HepG2 (cell line): ENCODE data around the gene INO80B. TPM values are rescaled to one million over a fixed set of nuclear protein-coding genes. Genes with fewer than 3 reads are reported as not detected.

Source experiments
- ASH2L ChIP-seq: fragments of 300-600, 200-600 bp; sonication (generic); IDR thresholded peaks from 2 replicates; pipeline ENCODE4 v1.7.0; 2017; ENCODE audit warnings: low read depth, mild to moderate bottlenecking, moderate library complexity, mixed read lengths, low read length; ENCODE audit not compliant: insufficient read length
- ATRX ChIP-seq: sonication (generic); formaldehyde crosslinking; IDR thresholded peaks from 2 replicates; pipeline ENCODE4 v1.4.0; 2020; ENCODE audit warnings: missing genetic modification reagents, borderline replicate concordance
- BRCA1 ChIP-seq: sonication (generic); formaldehyde crosslinking; IDR thresholded peaks from 2 replicates; pipeline ENCODE4 v1.4.0; 2020; ENCODE audit warnings: missing genetic modification reagents
- FOXK2 ChIP-seq: fragments of 450-650 bp; IDR thresholded peaks from 2 replicates; pipeline ENCODE4 v1.6.1; 2016
- MEIS2 ChIP-seq: sonication (generic); formaldehyde crosslinking; IDR thresholded peaks from 2 replicates; pipeline ENCODE4 v1.9.0; 2021; ENCODE audit warnings: mild to moderate bottlenecking, missing genetic modification reagents
- MYNN ChIP-seq: sonication (generic); formaldehyde crosslinking; IDR thresholded peaks from 2 replicates; pipeline ENCODE4 v1.4.0; 2020; ENCODE audit warnings: mild to moderate bottlenecking, low read depth, missing genetic modification reagents
- NFIB ChIP-seq: sonication (generic); formaldehyde crosslinking; IDR thresholded peaks from 2 replicates; pipeline ENCODE4 v1.9.0; 2021; ENCODE audit warnings: missing genetic modification reagents, mild to moderate bottlenecking, borderline replicate concordance
- PHF8 ChIP-seq: sonication (generic); formaldehyde crosslinking; IDR thresholded peaks from 2 replicates; pipeline ENCODE4 v1.5.0; 2020; ENCODE audit warnings: missing genetic modification reagents
- SMYD3 ChIP-seq: sonication (generic); formaldehyde crosslinking; IDR thresholded peaks from 2 replicates; pipeline ENCODE4 v1.8.1; 2023; ENCODE audit warnings: mild to moderate bottlenecking, missing genetic modification reagents
- STAG1 ChIP-seq: sonication (generic); formaldehyde crosslinking; IDR thresholded peaks from 2 replicates; pipeline ENCODE4 v1.4.0; 2020; ENCODE audit warnings: missing genetic modification reagents
- ZFP36 ChIP-seq: fragments of 150-350 bp; IDR thresholded peaks from 2 replicates; pipeline ENCODE4 v1.6.1; 2018; ENCODE audit warnings: borderline replicate concordance, low read length, low read depth; ENCODE audit not compliant: partially characterized antibody
- ZNF432 ChIP-seq: sonication (generic); formaldehyde crosslinking; IDR thresholded peaks from 2 replicates; pipeline ENCODE4 v1.5.0; 2020; ENCODE audit warnings: missing genetic modification reagents, mild to moderate bottlenecking, borderline replicate concordance
- ZNF564 ChIP-seq: sonication (generic); formaldehyde crosslinking; IDR thresholded peaks from 2 replicates; pipeline ENCODE4 v1.8.1; 2023; ENCODE audit warnings: mild to moderate bottlenecking, missing genetic modification reagents
- polyA plus RNA-seq, 8 experiments: library from polyadenylated mRNA; depleted of rRNA in 3 of 8; stranded (reverse) in 7 of 8; unstranded in 1 of 8; fragments of >200 nt; fragmentation: Illumina TruSeq in 4 of 8; extraction: Trizol in 4 of 8; gene quantifications; 2 replicates each; pipeline versions ENCODE4 v1.2.1 to v1.2.3, GENCODE V29; 2011 to 2016; ENCODE audit warnings: low read depth in 4 of 8, missing spikeins in 1 of 8, mixed read lengths in 1 of 8; ENCODE audit not compliant: insufficient read depth in 1 of 8
- total RNA-seq, 5 experiments: library from RNA; depleted of rRNA; stranded (reverse); fragments of >200 nt; fragmentation: Illumina TruSeq; extraction: Trizol; gene quantifications; 2 replicates each; pipeline ENCODE4 v1.2.3, GENCODE V29; 2016; ENCODE audit warnings: low read depth in 1 of 5
- TF ChIP-seq, protein P1 (sequence below): sonication (generic); formaldehyde crosslinking; conservative IDR thresholded peaks from 2 replicates; pipeline ENCODE4 v1.4.0; 2020; ENCODE audit warnings: missing genetic modification reagents
- TF ChIP-seq, protein P2 (sequence below): sonication (generic); formaldehyde crosslinking; IDR thresholded peaks from 2 replicates; pipeline ENCODE4 v1.4.0; 2020; ENCODE audit warnings: missing genetic modification reagents, borderline replicate concordance
- TF ChIP-seq, protein P3 (sequence below): IDR thresholded peaks from 2 replicates; pipeline ENCODE4 v1.6.1; 2016; ENCODE audit warnings: mild to moderate bottlenecking
- TF ChIP-seq, protein P4 (sequence below): sonication (generic); formaldehyde crosslinking; IDR thresholded peaks from 2 replicates; pipeline ENCODE4 v1.8.0; 2023; ENCODE audit warnings: mild to moderate bottlenecking, missing genetic modification reagents
- TF ChIP-seq, protein P5 (sequence below): sonication (generic); formaldehyde crosslinking; IDR thresholded peaks from 2 replicates; pipeline ENCODE4 v1.5.0; 2020; ENCODE audit warnings: mild to moderate bottlenecking, low read depth, missing genetic modification reagents, borderline replicate concordance
- TF ChIP-seq, protein P6 (sequence below): sonication (generic); formaldehyde crosslinking; IDR thresholded peaks from 2 replicates; pipeline ENCODE4 v1.4.0; 2020; ENCODE audit warnings: missing genetic modification reagents

Gene INO80B
- total and polyA plus RNA-seq, 2 of the 13 experiments (the other 11 are each of a cell fraction or from before 2014, with no cell fraction given) = 6.2 to 14.5 TPM

DNA sequence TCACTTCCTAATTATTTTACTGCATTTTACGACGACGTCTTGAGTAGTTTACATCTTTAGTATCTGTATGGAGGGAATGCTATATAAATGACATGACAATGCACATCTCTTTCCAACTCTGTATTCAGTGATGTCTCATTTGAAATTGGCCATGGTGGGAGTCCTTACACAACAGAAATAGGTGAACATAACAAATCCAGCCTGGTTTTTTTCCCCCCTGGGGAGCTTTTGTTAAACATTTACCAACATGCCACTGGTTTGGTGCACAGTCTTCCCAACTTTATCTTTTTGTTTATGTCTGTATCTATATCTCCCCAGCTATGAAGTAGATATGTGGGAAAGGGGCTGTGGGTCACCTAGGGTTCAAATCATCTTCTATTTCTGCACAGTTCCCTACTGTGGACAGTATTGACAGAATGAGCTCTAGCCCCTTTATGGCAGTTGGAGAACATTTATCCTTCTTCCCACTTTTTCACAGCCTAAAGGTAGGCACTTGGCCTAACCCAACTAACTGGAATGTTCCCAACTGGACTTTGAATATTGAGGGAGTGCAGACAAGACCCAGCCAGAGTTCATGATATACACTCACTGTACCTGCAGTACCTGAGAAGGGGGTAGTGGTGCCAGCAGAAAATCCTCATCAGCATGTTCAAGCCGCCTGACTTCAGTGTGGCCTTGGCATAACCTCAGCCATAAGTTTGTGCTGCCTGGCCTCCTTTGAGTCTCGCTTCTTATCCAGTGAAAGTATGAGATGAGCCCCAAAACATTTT is 7.5 kb upstream of the INO80B start (continued):
- TF ChIP-seq, protein P1, sequence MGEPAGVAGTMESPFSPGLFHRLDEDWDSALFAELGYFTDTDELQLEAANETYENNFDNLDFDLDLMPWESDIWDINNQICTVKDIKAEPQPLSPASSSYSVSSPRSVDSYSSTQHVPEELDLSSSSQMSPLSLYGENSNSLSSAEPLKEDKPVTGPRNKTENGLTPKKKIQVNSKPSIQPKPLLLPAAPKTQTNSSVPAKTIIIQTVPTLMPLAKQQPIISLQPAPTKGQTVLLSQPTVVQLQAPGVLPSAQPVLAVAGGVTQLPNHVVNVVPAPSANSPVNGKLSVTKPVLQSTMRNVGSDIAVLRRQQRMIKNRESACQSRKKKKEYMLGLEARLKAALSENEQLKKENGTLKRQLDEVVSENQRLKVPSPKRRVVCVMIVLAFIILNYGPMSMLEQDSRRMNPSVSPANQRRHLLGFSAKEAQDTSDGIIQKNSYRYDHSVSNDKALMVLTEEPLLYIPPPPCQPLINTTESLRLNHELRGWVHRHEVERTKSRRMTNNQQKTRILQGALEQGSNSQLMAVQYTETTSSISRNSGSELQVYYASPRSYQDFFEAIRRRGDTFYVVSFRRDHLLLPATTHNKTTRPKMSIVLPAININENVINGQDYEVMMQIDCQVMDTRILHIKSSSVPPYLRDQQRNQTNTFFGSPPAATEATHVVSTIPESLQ (CRISPR knock-in tag) = no peak
- TF ChIP-seq FOXK2 = no peak
- TF ChIP-seq ZNF432 (CRISPR knock-in tag) = no peak
- TF ChIP-seq, protein P2, sequence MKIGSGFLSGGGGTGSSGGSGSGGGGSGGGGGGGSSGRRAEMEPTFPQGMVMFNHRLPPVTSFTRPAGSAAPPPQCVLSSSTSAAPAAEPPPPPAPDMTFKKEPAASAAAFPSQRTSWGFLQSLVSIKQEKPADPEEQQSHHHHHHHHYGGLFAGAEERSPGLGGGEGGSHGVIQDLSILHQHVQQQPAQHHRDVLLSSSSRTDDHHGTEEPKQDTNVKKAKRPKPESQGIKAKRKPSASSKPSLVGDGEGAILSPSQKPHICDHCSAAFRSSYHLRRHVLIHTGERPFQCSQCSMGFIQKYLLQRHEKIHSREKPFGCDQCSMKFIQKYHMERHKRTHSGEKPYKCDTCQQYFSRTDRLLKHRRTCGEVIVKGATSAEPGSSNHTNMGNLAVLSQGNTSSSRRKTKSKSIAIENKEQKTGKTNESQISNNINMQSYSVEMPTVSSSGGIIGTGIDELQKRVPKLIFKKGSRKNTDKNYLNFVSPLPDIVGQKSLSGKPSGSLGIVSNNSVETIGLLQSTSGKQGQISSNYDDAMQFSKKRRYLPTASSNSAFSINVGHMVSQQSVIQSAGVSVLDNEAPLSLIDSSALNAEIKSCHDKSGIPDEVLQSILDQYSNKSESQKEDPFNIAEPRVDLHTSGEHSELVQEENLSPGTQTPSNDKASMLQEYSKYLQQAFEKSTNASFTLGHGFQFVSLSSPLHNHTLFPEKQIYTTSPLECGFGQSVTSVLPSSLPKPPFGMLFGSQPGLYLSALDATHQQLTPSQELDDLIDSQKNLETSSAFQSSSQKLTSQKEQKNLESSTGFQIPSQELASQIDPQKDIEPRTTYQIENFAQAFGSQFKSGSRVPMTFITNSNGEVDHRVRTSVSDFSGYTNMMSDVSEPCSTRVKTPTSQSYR = peak; percentile 47; the same call in 1 of the 2 replicates
- TF ChIP-seq, protein P3, sequence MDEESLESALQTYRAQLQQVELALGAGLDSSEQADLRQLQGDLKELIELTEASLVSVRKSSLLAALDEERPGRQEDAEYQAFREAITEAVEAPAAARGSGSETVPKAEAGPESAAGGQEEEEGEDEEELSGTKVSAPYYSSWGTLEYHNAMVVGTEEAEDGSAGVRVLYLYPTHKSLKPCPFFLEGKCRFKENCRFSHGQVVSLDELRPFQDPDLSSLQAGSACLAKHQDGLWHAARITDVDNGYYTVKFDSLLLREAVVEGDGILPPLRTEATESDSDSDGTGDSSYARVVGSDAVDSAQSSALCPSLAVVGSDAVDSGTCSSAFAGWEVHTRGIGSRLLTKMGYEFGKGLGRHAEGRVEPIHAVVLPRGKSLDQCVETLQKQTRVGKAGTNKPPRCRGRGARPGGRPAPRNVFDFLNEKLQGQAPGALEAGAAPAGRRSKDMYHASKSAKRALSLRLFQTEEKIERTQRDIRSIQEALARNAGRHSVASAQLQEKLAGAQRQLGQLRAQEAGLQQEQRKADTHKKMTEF = peak; percentile 64
- TF ChIP-seq NFIB (CRISPR knock-in tag) = no peak
- peak; percentile 97 for TF ChIP-seq ASH2L
- no peak for TF ChIP-seq STAG1
- TF ChIP-seq, protein P4, sequence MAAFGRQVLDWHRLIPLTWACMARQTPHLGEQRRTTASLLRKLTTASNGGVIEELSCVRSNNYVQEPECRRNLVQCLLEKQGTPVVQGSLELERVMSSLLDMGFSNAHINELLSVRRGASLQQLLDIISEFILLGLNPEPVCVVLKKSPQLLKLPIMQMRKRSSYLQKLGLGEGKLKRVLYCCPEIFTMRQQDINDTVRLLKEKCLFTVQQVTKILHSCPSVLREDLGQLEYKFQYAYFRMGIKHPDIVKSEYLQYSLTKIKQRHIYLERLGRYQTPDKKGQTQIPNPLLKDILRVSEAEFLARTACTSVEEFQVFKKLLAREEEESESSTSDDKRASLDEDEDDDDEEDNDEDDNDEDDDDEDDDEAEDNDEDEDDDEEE (CRISPR knock-in tag) = 0 out of 2 replicates have a peak, but pooled peaks have one; percentile 7
- TF ChIP-seq, protein P5, sequence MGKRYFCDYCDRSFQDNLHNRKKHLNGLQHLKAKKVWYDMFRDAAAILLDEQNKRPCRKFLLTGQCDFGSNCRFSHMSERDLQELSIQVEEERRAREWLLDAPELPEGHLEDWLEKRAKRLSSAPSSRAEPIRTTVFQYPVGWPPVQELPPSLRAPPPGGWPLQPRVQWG (CRISPR knock-in tag) = no peak
- TF ChIP-seq ZNF564 = 0 out of 2 replicates have a peak, but pooled peaks have one; percentile 25
- TF ChIP-seq MEIS2 (CRISPR knock-in tag) = no peak
- no peak for TF ChIP-seq ATRX
- TF ChIP-seq SMYD3 = no peak
- TF ChIP-seq MYNN (CRISPR knock-in tag) = no peak
- no peak for TF ChIP-seq ZFP36
- peak; percentile 36; the same call in 1 of the 2 replicates for TF ChIP-seq PHF8 (CRISPR knock-in tag)
- no peak for TF ChIP-seq BRCA1
- TF ChIP-seq, protein P6, sequence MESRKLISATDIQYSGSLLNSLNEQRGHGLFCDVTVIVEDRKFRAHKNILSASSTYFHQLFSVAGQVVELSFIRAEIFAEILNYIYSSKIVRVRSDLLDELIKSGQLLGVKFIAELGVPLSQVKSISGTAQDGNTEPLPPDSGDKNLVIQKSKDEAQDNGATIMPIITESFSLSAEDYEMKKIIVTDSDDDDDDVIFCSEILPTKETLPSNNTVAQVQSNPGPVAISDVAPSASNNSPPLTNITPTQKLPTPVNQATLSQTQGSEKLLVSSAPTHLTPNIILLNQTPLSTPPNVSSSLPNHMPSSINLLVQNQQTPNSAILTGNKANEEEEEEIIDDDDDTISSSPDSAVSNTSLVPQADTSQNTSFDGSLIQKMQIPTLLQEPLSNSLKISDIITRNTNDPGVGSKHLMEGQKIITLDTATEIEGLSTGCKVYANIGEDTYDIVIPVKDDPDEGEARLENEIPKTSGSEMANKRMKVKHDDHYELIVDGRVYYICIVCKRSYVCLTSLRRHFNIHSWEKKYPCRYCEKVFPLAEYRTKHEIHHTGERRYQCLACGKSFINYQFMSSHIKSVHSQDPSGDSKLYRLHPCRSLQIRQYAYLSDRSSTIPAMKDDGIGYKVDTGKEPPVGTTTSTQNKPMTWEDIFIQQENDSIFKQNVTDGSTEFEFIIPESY (CRISPR knock-in tag) = no peak
